NCI-H82 (cell line): Measurements from ENCODE around the gene LYRM4.
A peak's percentile ranks its signal among the peaks of the same experiment; 100 is the strongest.

Source experiments
- DNase-seq: peaks from one replicate; lab custom pipeline; 2025; lab: John Stamatoyannopoulos, UW

The LYRM4 gene

DNA sequence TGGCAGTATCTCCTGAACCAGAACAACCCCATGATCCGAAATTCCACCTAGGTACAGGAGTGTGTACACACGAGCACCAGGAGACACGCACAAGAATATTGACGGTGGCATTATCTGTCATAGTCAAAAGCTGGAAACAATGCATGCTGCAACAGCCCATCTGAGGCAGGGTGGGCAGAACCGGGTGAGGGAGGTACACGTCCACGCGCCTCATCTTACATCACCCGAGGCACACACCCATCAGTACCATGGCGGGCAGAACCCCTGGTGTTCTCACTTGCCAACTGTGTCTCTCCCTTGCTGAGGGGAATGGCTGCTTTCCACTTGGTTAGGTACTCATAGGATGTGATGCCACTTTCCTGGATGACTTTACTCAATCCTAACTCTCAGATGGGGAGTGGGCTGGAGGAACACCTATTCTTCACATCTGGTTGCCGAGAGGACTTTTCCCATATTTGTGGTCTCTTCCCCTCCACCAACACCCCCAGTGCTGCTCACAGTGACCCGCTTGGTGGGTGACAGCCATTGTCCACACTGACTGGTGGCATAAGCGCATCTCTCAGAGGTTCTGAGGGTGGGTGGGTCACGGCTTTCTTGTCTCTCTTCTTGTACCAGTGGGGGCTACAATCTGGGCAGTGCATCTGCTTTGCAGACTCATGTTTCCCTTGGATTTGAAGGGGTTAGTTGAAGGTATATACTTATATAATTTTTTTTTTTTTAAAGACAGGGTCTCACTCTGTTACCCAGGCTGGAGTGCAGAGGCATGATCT lies 162.1 kb downstream of the LYRM4 start:
- DNase-seq, result no peak

DNA sequence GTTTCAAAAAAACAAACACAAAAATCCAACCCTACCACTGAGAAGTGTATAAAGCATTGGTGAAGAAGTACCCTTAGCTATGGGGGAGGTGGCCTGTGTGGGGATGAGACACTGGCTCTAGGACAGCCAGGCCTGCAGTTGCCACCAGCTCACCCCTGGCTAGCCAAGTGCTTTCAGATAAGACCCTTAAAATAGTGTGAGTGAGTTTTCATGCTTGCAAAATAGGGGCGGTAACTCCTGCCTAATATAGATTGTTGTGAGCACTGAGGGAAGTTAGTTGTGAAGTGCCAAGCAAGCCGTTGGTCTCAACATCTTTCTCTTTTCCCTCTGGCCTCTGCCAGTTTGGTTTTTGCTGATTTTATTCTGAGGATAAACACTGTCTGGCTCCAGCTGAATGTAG lies 164.3 kb downstream of the LYRM4 start:
- DNase-seq, result no peak

DNA sequence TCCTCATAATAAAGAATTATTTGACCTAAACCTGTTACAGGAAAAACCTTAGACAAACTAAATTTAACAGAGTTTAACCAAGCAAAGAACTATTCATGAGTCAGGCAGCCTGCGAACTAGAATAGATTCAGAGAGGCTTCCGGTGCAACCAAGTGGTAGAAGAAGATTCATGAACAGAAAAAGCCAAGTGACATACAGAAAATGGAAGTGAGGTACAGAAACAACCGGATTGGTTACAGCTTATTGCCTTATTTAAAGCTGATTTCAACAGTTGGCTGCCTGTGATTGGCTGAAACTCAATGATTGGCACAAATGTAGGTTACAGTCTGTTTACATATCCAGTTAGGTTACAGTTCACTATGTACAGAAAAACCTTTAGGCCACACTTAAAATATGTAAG lies 165.5 kb downstream of the LYRM4 start:
- DNase-seq, result no peak

DNA sequence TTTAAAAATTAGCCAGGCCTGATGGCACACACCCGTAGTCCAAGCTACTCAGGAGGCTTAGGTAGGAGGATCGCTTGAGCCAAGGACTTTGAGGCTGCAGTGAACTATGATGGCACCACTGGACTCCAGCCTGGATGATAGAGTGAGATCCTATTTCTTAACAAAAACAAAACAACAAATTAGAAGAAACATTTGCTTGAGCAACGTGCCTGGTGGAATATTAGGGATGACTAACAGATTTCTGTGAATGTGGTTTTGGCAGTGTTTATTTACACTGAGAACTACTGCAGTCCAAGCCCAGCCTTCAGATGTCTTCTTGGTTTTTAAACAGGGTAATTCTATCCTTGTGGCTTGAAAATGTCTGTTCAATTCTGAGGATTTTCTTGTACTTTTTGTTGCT lies 166.4 kb downstream of the LYRM4 start:
- no peak for DNase-seq

DNA sequence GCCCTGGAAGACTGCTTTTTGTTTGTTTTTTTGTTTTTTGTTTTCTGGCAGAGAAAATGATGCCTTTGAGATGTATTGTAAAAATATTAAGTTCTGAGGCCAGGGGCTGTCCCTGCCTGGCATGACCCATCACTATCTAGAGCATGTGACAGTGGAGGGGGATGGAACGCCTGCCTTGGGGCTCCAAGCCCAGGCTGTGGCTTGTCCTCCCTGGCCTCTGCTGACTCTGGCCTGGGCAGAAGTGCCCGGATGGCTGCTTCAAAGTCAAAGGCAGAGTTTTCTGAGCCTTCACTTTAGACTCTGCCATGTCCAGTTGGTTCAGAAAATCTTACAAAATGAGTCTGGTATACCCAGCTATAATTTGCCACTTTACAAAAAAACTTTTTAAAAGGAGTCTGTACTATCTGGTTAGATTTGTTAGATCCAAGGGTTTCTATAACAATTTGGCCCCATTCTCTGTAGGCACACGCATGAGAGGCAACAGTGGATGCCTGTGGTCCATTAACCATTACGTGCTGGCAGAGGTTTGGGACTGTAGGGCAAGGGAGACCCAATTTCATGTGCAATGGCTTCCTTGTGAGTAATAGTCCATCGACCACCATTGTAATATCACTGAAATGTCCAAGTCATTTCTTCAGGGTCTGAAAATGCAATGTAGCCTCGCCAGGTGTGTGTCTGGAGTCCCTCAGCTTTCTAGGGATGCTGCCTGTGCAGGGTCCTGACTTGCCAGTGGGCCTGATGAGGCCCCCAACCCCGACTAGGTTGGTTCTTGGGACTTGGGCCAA lies 167.3 kb downstream of the LYRM4 start:
- DNase-seq, result no peak

DNA sequence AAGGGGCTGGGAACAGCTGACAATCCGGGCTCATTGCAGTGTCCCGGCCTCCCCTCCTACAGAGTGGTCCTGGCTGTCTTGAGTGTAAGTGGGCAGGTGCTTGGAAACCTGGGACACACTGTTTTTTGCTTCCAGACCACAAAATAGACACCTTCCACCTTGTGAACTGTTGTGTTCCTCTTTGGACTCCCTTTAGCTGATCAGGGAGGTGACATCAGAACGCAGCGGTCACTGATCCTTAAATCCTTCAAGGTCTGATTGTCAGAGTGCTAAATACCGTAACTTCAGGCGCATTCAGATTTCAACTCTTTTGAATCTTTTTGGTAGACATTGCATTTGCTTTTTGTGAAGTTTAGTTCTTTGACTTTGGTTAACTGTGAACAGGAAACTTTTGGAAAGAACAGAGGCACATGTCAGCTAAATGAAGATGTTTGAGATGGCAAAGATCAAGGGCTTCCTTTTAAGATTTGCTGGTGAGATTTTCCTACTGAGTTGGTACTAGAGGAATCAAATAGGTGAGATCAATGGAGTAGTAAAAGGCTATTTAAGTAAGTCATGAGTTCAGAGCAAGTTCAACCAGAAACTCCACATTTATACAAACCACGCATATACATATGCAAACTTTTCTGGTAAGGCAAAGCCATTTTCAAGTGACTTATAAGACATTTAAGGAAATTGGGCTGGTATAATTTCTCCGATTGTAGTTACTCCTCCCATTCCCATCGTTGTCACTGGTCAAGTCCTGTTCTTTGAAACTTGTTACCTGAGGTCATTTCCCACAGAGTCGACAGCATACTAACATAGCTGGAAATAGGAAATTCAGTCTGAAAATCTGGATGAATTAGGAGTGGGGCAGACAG lies 169.3 kb downstream of the LYRM4 start:
- DNase-seq, result no peak

DNA sequence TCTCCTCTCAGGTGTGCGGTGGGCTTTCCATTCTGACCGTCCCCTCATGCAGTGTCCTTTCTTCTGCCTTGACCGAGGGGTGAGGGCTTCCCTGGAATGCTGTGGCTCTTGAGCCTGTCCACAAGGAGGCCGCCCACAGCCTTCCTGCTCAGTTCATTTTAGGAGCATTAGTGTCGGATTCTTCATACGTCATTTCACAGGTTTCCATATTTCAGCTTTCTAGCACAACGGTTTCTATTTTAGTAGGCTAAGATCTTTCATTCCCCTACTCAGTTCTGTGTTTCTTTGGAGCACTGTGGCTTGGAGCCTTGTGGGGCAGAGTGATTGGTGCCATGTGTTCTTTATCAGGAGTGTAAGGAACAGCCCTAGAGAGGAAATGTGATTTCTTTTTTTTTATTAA lies 170.1 kb downstream of the LYRM4 start:
- no peak for DNase-seq

DNA sequence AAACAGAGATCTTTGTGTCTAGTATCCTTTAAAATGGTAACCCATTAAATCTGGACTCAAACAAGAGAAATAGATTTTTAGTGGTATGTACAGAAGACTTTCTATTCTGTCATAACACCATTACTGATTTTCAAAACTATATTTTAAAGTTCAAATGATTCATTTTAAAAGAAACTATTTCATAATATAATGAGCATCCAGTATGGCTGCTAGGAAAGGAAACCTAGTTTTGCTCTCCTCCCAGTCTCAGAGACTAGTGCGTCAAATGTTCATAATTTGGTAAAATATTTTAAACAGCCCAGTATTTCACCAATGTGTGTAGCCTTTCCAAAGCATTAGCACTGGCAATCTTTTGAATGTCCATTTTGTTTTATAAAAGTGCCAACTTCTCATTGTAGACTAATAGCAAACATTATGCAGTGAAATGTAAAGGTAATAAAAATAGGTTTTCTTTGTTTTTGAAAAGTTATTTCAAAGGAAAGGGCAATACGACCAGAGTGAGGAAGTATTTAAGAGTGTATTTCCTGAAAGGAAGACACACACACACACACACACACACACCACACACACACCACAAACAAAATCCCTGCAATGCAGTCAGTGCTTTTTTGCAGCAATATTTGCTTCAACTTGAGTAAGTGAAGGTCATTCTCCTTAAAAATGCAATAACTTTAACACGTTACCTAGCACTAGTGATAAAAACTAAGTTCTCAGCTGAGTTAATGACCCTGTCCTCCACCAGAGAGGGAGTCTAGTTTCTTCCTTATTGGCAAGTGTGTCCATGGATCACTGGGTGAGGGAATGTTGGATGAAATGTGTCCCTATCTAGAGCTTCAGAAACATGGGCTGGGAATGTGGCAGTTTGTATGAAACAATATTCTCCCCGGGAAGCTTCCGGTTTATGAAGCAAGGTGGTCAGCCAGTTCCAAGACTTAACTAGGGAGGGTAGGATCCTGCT lies 171.0 kb downstream of the LYRM4 start:
- no peak for DNase-seq

DNA sequence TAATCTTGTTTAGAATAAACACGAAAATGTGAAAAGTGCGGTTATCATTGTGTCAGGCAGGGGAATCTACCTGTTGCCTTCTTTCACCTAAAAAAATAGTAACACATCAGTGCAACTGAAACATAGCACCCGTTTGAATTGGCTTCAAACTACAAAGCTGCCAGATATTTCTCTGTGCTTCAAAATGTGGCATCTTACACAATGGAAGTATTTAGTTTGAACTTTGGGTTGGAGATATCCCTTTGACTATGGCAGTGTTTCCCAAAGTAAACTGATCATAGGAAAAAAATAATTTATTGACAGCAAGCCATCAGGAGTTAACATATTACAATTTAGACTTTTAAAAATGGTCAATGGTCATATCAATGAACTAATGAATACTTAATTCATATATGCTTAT lies 172.0 kb downstream of the LYRM4 start:
- no peak for DNase-seq

DNA sequence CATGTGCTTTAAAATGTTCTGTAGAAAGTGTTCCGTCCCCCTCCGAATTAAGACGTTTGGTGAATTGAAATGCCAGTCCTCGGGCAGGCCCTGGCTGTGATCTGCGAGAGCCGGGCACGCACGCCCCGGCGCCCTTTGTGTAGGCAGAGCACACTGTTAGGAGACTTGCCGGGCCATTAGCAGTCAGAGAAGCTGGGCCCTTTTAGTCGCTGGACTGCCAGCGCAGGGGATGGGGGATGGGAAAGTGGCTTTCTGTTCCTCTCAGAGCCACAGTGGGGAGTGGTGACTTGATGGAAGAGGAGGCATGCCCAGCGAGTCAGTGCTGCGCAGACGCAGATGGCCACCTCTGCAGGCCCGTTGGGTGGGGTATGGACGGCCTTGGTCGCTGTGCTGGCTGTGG lies 173.4 kb downstream of the LYRM4 start:
- no peak for DNase-seq

DNA sequence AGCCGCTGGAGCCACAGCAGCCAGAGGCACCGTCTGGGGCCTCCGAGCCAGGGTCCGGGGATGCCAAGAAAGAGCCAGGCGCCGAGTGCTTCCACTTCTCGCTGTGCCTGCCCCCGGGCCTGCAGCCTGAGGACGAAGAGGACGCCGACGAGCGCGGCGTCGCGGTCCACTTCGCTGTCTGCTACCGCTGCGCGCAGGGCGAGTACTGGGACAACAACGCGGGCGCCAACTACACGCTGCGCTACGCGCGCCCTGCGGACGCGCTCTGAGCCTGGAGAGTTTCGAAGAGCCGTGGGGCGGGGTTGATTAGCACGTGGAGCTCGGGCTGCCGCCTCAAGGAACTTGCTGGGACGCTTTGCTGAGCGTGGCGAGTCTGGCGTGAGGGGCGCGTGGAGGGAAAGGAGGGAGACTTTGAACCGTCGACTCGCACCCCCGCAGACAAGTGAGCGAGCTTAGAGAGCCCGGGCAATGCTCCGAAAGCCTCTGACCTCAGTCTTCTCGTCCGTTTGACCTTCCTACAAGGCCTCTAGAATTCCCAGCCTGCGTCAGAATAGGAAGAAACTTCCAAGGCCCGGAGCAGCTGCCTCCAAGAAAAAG lies 174.4 kb downstream of the LYRM4 start:
- DNase-seq, result no peak

DNA sequence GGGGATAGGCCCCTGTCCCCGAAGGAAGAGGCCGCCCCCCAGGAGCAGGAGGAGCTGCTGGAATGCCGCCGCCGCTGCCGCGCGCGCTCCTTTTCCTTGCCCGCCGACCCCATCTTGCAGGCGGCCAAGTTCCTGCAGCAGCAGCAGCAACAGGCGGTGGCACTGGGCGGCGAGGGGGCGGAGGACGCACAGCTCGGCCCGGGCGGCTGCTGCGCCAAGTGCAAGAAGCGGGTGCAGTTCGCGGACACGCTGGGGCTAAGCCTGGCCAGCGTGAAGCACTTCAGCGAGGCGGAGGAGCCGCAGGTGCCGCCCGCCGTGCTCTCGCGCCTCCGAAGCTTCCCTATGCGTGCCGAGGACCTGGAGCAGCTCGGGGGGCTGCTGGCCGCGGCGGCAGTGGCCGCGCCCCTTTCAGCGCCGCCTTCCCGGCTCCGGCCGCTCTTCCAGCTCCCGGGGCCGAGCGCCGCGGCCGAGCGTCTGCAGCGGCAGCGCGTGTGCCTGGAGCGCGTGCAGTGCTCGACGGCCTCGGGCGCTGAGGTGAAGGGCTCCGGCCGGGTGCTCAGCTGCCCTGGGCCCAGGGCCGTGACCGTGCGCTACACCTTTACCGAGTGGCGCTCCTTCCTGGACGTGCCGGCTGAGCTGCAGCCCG lies 175.0 kb downstream of the LYRM4 start:
- peak; percentile 29 for DNase-seq

DNA sequence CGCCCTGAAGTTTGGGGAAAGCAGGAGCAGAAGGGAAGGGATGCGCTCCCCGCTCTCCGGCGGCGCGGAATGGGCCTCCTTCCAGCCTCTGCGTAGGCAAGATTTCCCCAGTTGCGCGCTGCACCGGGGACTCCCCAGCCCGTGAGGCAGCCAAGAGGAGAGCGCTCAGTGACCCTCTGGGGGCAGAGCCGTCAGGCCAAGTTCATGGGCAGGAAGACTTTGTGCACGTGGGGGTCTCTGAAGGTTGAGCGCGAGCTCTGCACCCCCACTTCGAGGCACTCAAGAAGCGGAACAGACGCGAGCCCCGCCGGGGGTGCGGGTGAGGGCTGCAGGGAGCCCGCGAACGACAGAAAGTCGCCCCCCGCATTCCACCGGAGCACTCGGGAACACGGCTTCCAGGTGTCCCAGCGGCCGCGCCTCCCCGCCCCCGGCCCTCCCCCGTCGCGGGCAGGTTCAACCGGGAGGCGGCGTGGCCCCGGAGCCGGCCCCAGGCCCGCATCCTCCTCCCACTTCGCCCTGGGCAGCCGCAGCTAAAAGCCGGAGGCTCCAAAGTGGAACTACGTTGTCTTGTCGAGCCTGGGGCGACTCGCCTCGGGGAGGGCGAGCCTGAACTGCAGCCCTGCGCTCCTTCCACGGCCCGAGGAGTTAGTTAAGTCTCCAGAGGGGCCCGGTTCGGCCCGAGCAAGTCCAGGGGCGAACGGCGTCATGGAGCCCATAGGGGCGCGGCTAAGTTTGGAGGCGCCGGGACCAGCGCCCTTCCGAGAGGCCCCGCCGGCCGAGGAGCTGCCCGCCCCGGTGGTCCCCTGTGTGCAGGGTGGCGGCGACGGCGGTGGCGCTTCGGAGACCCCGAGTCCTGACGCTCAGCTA lies 175.7 kb downstream of the LYRM4 start, which contains the start of gene PPP1R3G:
PPP1R3G (plus strand) TSS at position 561 of the 867 bp plus-strand sequence; CDS start at position 706, 145 bp downstream.
- DNase-seq, result peak; percentile 18

DNA sequence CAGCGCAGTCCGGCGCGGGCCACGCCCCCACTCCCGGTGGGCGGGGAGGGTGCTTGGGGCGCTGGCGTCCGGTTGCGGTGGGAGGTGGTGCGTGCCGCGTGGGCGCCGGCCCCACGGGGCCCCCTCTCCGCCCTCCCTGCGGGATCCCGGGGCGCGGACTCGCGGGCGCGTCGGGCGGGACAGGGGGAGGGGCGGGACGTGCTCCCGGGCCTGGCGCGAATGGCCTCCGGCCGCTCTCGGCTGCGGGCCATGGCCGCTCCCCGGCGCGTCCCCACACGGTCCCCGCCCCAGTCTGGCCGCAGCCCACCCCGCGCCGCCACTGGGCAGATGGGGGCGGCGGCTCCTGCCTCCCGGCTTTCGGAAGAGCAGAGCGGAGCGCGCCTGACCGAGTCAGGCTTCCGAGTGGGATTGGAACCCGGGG lies 176.4 kb downstream of the LYRM4 start:
- DNase-seq, result no peak

DNA sequence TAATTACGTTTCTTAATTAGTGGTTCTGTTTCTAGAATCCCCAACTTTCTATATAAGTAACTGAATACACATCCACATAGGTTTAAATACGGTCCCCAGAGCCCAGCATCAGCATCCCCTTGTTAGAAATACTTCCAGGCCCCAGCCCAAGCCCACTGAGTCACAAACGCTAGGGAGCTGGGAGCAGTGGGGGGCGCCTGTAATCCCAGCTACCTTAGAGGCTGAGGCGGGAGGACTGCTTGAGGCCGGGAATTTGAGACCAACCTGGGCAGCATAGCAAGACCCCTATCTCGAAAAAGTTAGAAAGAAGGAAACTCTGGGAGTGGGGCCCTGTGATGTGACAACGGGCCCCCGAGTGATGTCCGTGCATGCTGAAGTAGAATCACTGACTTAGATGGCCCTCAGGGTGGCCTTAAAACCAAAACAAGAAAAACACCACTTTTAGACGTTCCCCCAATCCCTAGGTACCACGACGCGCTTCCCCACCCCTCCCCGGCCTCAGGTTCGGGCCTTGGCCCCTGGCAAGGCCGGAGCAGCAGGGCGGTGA lies 176.9 kb downstream of the LYRM4 start:
- no peak for DNase-seq

DNA sequence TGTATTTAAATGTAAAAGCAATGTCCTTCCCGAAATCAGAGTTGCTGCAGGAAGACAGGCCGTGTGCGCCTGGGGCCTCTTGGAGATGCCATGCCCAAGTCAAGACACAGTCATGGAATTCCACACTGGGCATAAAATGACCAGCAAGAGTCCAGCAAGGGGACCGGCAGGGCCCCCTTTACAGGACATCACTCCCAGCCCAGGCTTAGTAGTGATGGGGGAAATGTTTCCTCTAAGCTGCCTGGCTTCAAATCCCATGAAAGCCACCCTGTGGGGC lies 177.5 kb downstream of the LYRM4 start:
- no peak for DNase-seq

DNA sequence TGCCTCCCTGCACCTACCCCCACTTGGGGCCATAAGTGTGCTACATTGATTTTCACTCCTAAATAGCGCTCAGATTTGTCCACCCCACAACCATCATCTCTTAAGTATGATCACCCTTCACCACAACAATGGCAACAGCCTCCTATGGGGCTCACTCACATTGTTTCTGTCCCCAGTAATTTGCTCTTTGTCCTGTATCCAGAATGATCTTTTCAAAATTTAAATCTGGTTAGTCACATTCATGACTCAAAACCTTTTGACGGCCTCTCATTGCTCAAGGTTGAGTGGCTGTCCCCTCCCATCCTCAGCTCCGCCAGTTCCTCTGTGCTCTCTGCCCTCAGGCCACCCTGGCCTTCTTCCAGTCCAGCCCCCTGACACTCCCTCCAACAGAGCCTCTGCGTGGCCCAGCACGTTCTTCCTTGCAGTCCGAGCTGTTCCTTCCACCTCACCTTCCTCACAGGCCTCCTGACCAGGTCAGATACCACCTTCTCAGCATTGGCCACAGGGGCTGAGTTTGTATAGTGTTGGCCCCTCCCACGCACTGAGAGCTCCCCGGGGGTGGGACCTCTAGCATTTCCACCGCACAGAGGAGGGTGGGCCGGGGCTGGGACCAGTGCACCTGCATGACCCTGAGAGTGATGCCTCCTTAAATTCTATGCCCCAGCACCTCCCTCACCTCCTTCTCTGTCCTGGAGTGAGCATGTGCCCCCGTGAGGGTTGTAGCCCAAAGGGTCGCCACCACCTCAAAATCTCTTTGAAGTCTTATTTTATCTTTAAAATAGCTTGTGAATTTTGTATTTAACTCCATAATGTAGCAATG lies 178.1 kb downstream of the LYRM4 start:
- DNase-seq, result no peak

DNA sequence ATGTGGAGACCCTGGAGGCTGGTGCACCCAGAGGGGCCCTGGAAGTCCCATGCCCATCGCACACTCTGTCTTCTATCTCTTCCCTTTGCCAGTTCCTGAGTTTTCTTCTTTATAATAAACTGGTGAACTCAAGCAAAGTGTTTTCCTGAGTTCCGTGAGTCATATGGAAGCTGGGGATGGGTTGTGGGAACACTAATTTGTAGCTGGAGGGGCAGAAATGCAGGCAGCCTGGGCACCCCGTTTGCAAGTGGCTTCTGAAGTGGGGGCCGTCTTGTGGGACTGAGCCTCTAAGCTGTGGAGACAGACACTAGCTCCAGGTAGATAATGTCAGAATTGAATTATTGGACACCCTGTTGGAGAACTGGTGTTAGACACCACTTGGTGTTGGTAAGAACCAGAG lies 178.8 kb downstream of the LYRM4 start:
- no peak for DNase-seq
